HG02938 (cell line): ENCODE data around the gene AKT1.
"Not testable (repeated sequence)": the region's sequence is repeated elsewhere in the genome, so short reads cannot be mapped to it uniquely, and the experiment has no call there.

ENCODE experiments used
- ATAC-seq: cut with Tn5 transposase; IDR thresholded peaks from one replicate; pipeline ENCODE4 v1.9.1; 2021; ENCODE audit warnings: mild to moderate bottlenecking, moderate library complexity; ENCODE audit not compliant: unreplicated experiment

AKT1 gene

DNA sequence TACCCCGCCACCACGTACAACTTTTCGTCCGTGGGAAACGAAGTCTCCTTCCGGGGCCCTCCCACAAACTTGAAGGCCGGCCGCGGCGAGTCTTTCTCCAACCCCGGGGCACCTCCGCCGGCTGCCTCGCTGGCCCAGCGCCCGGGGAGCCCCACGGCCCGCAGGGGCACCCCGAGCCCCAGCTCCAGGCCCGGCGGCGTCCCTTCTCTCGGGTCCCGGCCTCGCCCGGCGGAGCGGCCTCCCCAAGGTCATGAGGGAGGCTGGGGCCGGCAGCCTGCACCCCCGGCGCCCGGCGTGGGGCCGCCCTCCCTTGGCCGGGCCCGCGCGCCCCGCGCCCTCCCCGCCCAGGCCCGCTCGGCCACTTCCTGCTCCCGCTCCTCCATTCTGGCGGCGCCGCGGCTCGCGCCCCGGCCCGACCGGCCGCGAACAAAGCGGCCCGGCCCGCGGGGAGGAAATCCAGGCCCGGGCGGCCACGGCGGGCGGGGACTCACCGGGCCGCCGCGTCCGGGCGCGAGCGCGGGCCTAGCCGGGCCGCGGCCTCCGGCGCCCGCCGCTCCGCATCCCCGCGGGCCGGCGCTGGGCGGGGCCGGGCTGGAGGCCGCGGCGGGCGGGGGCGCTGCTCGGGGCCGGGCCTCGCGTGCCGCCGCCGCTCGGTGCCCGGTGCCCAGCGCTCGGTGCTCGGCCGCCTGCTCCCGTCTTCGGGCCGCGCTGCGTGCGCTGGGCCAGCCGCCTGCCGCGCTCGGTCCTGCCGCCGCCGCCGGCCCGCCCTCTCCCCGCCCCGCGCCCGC, at the start of gene AKT1:
Gene AKT1 (minus strand): TSS at position 756 of the 788 bp plus-strand sequence. CDS start 3,105 bp downstream, outside the sequence.
- no peak for ATAC-seq

DNA sequence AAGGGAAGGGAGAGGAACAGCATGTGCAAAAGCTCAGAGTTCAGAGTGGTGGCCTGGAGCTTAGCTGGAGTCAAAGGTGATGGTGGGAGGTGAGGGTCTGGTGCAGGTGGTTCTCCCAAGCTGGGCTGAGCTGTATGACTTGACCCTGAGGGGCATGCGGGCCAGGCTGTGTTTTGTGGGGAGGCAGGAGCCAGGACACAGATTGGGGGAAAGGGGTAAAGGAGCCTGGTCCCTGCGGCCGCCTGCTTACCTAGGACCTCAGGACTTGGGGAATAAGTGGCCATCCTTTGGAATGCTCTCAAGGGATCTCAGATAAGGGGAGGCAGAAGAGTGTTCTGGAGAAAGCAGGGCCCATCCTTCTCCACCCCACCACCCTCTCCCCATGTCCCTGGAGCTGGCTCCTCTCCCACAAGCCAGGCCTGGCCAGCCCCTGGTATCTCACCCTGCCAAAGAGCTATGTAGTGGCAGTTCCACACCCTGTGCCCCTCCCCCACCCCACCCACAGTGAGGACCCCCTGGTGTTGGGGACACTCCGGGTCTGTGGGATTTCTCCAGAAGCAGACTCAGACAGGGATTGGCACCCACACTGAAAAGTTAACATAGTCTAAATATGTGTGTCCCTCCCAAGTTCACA, 49.6 kb upstream of the AKT1 start:
- ATAC-seq: no peak

DNA sequence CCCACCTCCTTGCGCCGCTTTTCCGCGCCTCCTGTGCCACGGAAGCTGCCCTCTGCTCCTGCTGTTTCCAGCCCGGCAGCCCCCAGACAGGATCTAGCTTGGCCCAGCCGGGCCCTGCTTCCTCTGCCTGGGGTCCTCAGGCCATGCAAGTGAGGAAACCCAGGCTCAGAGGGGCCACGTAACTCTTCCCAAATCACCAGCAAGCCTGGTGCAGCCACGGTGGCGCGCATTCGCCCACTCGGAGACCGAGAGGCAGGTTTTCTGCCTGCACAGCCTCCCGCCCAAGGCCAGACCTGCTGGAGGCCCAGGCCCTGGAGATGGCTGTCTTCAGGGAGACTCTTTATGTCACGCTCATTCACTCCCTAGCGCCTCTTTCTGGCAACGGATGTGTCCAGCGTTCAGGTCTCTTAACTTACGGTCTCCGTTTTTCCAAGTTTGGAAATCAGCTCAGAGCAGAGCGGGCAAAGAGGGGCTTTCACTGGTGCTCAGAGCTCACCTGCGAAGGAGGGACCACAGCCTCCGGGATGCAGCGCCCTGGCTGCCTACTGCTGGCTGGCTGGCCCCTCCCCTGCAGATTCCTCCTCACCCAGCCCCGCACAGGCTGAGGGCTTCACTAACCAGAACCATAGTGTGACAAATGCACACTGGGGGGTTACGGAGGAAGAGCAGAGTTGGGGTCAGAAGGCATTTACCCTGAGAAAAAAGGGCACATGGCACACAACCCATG, 48.9 kb upstream of the AKT1 start:
- ATAC-seq: no peak

DNA sequence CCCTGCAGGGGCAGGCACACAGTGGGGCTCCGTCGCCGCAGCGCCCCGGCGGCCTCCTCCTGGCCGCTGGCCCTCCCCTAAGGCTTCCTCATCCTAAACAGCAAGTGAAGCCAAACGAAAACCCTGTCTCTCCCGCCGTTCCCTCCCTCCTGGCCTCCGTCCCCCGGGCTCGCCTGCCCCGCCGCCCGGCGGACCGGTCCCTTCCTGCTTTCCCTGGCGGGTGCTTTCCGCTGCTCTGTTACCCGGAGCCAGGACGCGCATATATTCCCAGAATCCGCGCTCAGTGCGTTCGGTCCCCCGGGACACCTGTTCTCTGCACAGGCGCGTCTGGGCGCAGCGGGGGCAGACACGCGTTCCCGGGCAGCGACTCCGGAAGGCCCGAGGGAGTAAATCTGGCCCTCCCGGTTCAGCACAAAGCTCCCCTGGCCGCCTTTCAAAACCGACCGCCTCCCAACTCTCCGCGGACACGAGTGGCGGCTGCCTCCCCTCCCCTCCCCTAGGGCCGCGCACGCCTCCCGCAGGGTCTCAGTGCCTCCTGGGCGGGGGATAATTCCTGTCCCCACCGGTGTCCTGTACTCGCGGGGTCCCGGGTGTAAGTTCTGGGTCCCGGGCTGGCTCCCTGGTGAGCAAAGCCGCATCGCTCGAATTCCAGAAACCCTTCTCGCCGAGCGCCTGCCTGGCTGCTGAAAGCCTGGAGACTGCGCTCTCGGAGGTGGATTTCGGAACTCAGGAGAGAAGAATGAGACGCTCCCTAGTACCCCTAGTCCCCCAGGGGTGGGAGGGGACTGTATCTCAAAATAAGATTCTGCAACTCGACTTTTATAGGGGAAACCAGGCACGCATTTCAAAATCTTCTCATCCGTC, 48.1 kb upstream of the AKT1 start:
- ATAC-seq: no peak

DNA sequence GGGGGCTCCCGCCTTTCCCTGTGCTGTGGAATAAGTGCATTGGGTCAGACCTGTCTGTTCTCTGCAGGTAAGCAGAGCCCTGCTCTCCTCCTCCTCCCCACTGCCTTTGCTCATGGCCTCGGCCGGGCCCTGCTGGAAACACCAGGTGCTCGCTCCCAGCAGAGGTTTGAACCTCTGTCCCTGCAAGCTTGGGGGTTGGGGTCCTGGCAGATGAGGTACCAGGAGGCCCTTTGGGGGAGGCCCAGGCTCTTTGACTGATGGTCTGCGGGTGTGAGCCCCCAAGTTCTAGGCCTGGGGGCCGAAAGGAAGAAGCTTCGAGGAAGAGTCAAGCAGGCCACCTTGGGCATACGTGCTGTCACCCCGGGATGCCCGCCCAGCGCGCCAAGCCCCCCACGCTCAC, 47.5 kb upstream of the AKT1 start:
- ATAC-seq: no peak

DNA sequence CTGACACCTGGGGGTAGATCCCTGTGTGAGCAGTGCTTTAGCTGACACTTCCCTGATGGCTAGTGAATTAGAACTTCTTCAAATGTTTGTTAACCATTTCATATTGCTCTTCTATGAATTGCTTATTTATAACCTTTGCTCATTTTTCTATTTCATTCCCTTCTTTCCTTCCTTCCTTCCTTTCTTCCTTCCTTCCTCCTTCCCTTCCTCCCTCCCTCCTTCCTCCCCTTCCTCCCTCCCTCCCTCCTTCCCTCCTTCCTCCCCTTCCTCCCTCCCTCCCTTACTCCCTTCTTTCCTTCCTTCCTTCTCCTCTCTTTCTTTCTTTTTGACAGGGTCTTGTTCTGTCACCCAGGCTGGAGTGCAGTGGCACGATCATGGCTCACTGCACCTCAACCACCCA, 46.2 kb upstream of the AKT1 start:
- ATAC-seq: no peak

DNA sequence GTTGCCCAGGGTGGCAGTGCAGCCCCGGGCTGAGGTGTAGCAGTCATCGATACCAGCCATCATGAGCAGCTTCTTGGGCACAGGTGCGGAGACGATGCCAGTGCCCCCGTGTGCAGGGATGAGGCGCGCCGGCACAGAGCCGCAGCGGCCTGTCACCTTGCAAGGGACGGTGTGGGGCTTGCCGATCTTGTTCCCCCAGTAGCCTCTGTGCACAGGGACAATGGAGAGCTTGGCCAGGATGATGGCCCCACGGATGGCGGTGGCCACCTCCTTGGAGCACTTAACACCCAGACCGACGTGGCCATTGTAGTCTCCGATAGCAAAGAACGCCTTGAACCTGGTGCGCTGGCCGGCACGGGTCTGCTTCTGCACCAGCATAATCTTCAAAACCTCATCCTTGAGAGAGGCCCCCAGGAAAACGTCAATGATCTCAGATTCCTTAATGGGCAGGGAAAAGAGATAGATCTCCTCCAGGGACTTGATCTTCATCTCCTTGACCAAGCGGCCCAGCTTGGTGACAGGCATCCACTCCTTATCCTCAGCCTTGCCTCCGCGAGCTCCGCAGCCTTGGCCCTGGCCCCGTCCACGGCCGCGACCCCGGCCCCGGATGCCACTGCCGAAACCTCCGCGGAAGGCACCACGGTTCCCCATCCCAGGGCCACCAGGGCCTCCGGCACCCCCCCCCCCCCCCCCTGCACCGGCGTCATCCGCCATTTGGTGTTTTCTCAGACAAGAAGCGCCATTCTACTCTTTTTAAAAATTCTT, 40.8 kb upstream of the AKT1 start:
- ATAC-seq: not testable (repeated sequence)

DNA sequence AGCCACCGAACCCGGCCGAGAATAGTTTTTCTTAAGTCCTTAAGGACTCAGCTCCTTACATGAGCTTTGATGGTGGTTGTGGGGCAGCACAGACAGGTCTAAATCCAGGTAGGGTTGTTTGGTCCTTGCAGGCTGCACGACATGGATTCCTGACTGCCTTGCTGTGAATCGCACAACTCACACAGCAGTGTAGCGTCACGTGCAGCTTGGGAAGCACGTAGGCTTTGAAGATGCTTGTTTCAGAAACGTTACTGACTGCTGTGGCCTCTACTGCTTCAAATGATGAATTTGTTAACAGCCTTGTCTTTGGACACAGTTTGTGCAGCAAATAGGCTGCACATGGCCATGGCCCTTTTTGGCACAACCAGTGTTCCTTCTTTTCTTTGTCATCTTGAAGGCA, 35.2 kb upstream of the AKT1 start:
- no peak for ATAC-seq

DNA sequence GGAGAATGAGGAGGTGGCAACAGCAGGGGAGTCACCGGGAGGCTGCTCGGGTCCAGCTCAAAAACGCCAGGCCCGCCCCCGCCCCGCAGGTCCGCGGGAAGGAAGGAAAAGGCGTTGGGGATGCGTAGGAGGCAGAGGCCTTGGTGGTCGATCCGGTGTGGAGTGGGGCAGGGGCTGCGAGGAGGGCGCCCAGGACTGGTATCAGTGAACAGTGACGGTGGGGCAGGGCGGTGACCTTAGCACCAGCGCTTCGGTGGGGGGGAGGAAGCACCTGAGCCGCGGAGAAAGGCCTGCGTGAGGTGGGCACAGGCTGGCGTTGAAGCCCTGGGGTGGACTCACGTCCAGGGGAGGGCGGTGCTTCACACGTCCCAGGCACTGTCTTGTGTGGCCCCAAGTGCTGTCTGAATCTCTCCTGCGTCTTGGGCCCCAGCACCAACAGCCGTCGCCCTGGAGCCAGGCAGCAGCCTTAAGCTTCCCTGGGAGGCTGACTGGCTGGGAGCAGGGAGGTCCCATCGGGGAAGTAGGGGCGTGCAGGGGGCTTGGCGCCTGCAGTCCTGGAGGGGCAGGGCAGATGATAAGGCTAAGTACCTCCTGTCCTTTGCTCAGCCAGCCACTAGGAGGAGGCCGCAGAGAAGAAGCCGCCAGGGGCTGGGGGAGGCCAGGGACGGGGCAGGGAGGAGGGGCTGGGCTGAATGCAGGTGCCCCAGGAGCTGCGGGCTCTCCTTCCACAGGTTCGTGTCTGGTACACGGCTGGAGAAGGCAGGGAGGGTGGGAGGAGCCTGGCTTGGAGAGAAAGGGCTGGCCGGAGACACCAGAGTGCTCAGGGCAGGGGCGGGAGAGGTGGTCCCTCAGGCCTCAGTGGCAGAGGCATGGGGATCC, 31.9 kb upstream of the AKT1 start:
- ATAC-seq: no peak

DNA sequence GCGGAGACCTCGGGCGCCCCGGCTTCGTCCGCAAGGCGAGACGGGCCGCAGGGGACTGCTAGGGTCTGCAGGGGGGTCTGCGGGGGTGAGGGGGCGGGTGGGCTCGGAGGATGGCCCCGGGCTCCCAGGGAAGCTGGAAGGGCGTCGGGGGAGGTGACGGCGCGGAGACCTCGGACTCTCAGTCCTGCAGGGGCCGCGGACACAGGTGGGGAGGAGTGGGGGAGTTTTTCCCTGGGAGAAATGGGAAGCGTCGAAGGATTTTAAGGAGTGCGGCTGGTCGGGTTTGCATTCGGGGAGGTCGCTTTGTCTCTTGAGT, 31.3 kb upstream of the AKT1 start:
- ATAC-seq: no peak

DNA sequence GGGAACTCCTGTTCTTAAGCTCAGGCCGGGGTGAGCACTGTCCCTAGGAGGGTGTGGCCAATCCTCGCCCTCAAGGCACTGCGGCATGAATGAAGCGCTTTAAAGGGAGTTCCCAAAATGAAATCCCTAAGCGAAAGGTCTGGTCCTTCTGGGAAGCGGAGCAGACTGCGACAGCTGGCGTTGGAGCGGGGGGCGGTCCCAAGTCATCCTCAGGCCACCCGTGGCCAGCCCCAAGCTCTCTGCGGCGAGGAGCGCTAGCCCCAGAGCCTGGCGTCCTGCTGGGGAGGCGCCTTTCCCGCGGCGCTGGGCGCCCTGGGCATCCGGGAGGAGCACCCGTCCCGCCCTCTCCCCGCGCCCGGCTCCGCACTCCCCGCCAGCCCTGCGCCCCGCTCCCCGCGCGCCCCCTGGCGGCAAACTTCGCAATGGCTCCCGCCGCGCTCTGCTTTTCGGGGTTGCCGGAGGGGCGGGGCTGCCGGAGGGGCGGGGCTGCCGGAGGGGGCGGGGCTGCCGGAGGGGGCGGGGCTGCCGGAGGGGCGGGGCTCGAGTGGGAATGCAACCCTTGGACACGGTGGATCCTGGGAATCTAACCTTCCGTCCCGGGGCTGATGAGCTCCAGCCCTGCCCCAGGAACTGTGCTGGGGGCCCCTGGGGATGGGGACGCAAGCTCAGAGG, 30.8 kb upstream of the AKT1 start:
- no peak for ATAC-seq

DNA sequence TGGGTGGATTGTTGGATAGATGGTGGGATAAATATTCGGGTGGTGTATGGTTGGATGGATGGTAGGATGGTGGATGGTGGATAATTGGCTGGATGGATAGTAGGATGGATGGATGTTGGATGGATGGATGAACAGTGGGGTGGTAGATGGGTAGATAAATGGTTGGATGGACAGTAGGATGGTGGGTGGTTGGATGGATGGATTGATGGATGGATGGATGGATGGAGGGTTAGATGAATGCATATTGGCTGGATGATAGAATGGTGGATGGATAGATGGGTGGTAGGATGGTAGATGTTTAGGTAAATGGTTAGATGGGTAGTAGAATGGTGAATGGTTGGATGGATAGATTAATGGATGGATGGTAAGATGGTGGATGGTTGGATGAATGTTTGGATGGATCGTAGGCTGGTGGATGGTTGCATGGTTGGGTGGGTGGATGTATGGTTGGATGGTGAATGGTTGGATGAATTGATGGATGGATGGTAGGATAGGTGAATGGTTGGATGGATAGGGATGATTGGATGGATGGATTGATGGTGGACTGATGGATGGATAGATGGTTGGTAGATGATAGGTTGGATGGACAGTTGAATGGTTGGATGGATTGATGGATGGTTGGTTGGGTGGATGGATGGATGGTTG, 28.9 kb upstream of the AKT1 start:
- ATAC-seq: no peak

DNA sequence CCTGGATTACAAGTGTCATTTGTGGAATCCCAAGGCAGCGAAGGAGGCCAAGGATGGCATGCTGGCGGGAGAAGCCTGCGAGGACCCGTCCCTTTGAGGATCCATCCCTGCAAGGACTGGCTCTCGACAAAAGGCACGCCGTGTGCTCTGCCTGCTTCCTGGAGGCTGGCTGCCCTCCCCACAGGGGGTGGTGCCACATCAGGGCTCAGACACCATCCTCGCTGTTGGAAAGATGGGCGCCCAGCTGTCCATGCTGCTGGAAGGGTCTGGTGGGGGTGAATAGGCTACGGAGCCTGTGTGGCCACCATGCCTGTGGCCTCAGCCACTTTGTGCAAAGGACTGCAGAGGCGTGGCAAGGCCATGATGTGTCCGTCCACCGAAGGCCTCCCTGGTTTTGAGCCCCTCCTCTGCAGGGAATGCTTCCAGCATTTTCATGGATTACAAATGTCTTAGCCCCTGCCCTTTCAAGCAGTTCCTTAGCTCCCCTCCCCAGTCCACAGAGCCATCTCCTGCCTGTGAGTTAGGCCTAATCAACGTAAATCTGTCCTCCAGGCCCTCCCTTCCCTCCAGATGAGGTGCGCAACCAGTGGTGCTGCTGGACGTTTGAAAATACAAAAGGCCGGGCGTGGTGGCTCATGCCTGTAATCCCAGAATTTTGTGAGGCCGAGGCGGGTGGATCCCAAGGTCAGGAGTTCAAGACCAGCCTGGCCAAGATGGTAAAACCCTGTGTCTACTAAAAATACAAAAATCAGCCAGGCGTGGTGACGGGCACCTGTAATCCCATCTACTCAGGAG, 27.5 kb upstream of the AKT1 start:
- no peak for ATAC-seq

DNA sequence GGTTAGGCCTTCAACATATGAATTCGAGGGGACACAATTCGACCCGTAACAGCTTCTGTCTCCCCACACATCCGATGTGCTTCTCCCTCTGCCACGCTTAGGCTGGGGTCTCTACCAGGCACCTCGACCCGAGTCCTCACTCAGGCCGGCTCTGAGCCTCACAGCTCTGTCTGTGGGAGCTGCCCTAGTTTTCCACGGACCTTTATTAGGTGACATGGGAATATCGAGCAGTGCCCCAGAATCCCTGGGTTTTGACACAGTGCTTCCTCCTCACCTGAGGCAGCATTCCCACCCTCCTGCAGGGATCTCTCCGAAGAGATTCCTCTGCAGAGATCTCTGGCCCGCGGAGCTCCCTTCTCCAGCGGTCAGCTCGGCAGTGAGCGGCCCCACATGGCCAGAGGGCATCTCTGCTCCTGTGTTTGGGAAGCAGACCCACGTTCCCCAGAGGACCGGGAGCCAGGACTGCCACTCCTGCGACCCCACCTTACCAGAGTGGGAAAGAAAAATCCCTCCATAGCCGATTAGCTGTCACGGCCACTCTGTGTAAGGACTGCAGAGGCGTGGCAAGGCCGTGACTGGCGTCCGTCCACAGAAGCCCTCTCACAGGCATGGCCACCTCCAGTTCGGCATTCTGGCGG, 26.5 kb upstream of the AKT1 start:
- ATAC-seq: no peak

DNA sequence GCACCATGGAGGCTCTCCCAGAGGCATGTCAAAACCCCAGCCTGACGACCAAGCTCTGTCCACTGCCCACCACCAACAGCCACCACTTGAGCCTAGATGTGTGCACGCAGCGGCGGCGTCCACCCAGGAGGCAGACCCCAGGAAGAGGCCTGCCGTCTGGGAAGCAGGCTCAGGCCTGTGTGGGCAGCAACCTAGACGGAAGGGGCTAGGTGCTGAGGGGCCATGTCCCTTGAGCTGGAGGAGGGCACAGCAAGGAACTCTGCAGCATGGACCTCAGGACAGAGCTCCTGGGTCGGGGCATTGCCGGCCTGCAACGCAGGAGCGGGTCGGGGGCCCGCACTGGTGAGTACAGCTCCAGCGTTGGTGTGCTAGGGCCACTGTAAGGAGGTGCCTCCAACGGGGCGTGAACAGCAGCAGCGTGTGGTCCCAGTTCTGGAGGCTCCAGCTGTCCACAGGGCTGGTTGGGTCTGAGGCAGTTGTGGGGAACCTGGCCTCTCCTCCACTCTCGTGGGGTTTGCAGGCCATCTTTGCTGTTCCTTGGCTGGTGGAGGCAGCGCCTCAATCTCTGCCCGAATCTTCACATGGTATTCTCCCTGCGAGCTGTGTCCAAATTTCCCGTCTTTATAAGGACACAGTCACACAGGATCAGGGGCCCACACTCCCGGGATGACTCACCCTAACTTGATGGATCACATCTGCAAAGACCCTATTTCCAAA, 25.8 kb upstream of the AKT1 start:
- no peak for ATAC-seq

DNA sequence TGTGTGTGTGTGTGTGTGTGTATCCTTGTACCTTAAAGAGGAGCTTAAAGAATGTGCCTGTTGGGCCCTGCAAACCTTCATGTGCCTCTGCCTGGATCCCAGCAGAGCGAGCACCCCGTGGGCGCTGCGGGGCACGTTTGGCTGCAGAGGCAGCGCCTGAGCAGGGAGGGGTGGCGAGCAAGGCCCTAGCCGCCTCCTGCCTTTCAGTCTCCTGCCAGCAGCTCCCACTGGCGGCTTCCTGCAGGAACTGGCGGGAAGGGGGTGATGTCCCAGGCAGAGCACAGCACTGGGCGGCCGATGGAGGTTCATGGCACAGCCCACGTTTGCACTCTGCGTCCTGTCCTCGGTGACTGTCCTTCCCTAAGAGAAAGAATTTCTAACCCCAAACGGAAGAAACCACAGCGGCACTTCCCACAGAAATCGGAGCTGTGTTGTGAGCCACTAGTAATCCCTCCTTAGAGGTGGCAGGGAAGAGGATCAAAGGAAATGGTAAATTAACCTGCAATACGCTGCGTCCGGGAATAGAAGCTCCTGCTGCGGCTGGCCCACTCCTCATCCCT, 25.2 kb upstream of the AKT1 start:
- no peak for ATAC-seq
